GM21723 (cell line): ENCODE results near the gene DNAAF5.

Experiments
- ATAC-seq: cut with Tn5 transposase; IDR thresholded peaks from one replicate; pipeline ENCODE4 v1.9.1; 2021; ENCODE audit warnings: mild to moderate bottlenecking, moderate library complexity; ENCODE audit not compliant: unreplicated experiment

Gene DNAAF5

DNA sequence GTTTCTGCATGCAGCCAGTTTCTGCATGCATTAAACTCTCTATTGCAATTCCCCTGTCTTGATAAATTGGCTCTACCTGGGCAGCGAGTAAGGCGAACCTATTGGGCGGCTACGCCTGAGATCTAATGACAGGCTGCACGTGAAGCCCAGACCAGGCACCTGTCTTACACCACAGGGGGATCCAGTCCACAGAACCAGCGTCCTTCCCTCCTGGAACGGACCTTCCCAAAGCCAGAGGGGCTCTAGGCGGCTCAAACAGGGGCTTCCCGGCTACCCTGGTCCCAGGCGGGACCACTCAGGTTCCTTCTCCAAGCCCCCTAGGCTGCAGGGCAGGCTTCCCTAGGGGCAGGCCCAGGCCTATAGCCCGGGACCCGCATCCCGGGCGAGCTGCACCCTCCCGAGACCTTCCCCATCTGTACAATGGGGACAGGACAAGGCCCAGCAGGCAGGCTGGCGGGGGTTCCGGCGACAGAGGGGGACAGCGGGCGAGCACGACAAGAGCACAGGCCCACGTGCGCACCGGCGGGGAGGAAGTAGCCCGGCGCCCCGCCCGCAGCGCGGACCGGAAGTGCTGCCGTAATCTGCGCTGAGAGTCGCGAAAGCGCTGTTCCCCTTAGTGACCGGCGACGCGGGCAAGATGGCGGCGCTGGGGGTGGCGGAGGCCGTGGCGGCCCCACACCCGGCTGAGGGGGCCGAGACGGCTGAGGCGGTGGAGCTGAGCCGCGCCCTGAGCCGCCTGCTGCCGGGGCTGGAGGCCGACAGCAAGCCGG lies at the start of gene DNAAF5:
TSS of gene DNAAF5 (plus strand) at position 616 of the 770 bp plus-strand sequence. CDS start at position 638, 22 bp downstream.
- ATAC-seq = peak; percentile 86

DNA sequence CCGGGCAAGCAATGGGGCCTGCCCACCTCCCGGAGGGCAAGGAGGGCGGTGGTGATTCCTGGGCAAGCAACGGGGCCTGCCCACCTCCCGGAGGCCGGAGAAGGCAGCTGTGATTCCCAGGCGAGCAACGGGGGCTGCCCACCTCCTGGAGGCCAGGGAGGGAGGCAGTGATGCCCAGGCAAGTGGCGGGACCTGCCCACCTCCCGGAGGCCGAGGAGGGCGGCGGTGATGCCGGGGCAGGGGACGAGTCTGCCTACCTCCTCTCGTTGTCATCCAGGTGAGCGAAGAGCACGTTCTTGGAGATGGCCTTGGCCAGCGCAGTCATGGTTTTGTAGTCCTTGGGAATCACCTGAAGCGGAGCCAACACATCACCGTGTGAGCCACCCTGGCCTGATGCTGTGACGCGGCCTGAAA lies 49.5 kb upstream of the DNAAF5 start:
- no peak for ATAC-seq

DNA sequence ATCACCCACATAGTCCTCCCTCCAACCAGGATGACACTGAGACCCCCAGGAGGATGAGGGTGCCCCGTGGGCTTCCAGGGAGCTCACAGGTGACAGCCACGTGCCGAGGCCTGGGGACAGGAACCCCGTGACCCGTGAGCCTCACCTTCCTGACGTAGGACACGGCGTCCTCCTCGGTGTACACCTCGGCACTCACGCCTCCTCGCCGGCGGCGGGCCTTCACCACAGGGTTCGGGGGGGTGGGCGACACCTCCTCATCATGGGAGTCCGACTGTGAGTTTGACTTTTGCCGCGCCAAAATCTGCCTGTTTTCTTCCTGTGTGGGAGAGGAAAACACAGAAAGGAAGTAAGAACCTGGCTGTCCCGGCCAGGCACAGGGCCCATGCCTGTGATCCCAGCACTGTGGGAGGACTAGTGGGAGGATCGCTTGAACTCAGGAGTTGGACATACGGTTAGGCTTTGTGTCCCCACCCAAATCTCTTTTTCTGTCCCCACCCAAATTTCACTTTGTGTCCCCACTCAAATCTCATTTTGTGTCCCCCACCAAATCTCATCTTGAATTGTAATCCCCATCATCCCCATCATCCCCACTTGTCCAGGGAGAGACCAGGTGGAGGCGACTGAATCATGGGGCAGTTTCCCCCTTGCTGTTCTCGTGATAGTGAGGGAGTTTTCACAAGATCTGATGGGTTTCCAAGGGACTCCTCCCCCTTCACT lies 45.9 kb upstream of the DNAAF5 start:
- no peak for ATAC-seq

DNA sequence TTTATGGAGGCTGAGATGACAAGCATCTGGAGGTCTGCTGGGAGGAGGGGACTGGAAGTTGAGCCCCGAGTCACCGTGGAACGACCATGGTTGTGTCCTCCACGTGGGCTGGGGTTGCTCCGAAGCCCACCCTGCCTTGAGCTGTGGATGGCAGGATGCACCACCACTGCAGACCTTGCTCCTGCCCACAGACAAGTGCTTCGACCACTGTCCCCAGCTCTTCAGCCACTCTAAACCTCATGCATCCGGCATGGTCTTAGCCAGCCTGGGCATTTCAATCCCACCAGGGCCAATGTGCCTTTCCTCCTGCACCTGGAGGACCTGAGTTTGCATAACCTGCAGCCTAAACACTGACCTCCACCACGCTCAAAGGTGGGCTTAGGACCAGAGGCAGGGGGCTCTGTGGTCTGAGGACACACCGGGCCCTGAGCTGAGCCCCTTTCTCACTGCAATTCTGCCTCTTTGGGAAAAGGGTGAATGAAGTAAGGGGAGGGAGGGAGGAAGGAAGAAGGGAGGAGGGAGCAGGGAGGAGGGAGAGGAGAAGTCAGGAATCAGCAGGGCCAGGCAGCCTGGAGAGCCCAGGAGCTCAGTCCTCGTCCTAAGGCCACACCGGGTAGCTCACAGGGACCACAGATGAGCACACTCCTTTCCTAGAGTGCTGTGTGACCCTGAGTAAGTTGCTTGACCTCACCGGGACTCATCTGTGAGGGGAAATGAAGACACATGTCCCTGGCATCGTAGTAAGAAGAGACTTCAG lies 44.8 kb upstream of the DNAAF5 start:
- ATAC-seq = no peak

DNA sequence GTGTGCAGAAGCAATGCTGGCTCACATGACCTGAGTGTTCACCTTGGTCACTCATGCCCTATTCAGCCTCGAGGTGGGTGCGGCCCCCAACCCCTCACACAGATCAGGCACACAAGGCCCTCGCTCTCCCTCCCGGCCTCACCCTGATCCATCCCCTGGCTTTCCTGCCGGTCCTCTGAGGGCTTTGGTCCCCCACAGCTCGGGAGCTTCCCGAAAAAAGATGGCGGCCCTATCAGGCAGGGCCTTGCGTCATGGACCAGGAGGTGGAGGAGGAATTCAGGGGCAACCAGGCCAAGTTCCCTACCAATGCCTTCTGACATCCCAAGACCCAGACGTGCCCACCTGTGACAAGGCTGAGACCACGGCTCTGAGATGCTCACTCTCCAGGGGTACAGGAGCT lies 43.7 kb upstream of the DNAAF5 start:
- no peak for ATAC-seq

GRCh38 chr7:683526-684205 lies 42.8 kb upstream of the DNAAF5 start:
- ATAC-seq = no peak

- no peak for ATAC-seq
Measured at GRCh38 chr7:684416-684815, 42.1 kb upstream of the DNAAF5 start.

- no peak for ATAC-seq
Measured at GRCh38 chr7:685540-685939, 41.0 kb upstream of the DNAAF5 start.

GRCh38 chr7:690478-691360 lies 35.8 kb upstream of the DNAAF5 start:
- ATAC-seq = no peak

DNA sequence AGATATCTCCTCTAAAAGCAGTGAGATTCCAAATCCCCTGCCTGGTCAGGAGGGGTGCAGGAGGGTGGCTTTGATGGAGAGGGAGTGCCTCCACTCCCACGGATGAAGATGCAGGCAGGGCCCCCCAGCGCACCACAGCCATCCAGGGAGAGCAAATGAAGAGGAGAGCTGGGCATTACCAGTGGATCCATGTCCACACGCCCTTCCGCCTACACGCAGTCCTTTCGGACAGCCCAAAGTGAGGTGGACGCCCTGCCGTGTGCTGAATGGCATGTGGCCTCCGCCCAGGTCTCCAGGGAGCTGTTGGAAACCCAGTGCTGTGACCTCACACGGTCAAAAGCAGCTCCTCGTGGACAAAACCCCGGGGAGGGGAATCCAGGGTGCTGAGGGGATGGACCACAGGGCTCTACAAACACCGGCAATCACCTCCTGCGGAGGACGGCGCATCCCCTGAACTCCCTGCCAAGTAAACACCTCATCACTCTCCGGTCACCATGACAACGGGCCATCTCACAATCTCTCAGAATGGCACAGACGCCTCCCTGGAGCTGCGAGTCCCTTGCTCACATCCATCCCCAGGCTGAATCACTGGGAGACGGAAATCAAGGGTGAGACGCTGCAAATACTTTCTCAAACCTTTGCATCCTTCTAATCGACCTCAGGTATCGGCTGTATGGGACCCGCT lies 35.0 kb upstream of the DNAAF5 start:
- ATAC-seq = no peak

GRCh38 chr7:693280-693679 lies 33.2 kb upstream of the DNAAF5 start:
- ATAC-seq = no peak

- no peak for ATAC-seq
Measured at GRCh38 chr7:696426-696811, 30.1 kb upstream of the DNAAF5 start.

GRCh38 chr7:696812-697551 lies 29.5 kb upstream of the DNAAF5 start:
- no peak for ATAC-seq

- no peak for ATAC-seq
Measured at GRCh38 chr7:698515-699475, 27.7 kb upstream of the DNAAF5 start.

- ATAC-seq = no peak
Measured at GRCh38 chr7:699476-700170, 26.9 kb upstream of the DNAAF5 start.

GRCh38 chr7:701086-701671 lies 25.3 kb upstream of the DNAAF5 start:
- ATAC-seq = no peak

GRCh38 chr7:703049-703448 lies 23.4 kb upstream of the DNAAF5 start:
- ATAC-seq = no peak
